Measurements from ENCODE around the gene ATP10A. TPM values are rescaled to one million over a fixed set of nuclear protein-coding genes. Genes with fewer than 3 reads are reported as not detected.

Gene ATP10A
- polyA plus RNA-seq, 1 experiment = 3.5 TPM

DNA sequence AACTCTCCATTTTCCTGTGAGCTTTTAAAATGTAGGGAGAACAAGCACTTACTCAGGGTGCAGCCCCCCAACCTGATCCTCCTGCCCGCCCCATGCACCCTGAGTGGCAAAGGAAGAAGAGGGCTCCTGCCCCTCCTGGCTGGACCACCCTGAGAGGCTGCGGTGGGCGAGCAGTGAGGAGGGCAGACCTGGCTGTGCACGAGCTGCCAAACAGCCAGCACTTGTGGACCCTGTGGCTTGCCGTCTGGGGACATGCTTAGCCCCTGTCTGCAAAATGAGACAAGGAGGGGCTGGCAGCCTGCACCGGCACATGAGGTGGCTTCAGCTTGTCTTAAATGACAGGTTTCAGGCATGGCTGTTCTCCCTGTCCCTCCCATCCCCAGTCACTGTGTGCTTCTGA is 18.6 kb downstream of the ATP10A start:
- POLR2A ChIA-PET = no interaction called here
- no peaks in the 10 kb centered on the region for H3K9me3 ChIP-seq (ENCODE audit: control insufficient read depth, insufficient read depth, low read length)
- TF ChIP-seq, protein P1, sequence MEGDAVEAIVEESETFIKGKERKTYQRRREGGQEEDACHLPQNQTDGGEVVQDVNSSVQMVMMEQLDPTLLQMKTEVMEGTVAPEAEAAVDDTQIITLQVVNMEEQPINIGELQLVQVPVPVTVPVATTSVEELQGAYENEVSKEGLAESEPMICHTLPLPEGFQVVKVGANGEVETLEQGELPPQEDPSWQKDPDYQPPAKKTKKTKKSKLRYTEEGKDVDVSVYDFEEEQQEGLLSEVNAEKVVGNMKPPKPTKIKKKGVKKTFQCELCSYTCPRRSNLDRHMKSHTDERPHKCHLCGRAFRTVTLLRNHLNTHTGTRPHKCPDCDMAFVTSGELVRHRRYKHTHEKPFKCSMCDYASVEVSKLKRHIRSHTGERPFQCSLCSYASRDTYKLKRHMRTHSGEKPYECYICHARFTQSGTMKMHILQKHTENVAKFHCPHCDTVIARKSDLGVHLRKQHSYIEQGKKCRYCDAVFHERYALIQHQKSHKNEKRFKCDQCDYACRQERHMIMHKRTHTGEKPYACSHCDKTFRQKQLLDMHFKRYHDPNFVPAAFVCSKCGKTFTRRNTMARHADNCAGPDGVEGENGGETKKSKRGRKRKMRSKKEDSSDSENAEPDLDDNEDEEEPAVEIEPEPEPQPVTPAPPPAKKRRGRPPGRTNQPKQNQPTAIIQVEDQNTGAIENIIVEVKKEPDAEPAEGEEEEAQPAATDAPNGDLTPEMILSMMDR (IDR thresholded peaks at IDR 0.05; ENCODE audit: low read depth, low read length) = no peak
- no peaks in the 10 kb centered on the region for H3K27me3 ChIP-seq (ENCODE audit: control insufficient read depth, insufficient read depth, low read length)
- CTCF ChIA-PET = interaction anchor here (0.6 kb wide), 1 partner anchor 29 kb away, joined by 3 read pairs; no protein-coding TSS in a partner anchor
- no peak overlapping the region for H3K27ac ChIP-seq (ENCODE audit: low read depth, low read length)
- H3K4me3 ChIP-seq (ENCODE audit: low read depth, low read length) = no peak overlapping the region
- no peak for DNase-seq (ENCODE audit: low read depth, low spot score)

DNA sequence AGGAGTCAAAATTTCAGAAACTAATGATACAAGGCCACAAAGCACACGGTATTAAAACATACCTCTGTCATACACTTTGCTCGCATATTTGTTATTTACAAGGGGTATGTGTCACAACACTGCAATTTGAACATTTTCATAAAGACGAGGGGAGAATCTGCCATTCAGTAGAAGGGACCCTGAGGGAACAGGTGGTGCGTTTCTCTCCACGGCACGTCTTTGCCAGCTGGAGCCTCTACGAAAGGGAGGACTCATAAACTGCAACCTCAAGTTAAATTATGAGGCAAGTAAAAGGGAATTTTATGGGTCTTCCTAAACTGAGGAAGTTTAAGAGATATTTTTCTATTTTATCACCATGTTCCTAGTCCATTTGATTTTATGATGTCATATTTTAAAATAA is 19.1 kb downstream of the ATP10A start:
- H3K27ac ChIP-seq (ENCODE audit: low read depth, low read length) = no peak overlapping the region
- POLR2A ChIA-PET = no interaction called here
- no peaks in the 10 kb centered on the region for H3K9me3 ChIP-seq (ENCODE audit: control insufficient read depth, insufficient read depth, low read length)
- CTCF ChIA-PET = interaction anchor here (0.6 kb wide), 1 partner anchor 29 kb away, joined by 3 read pairs; no protein-coding TSS in a partner anchor
- no peak overlapping the region for H3K4me3 ChIP-seq (ENCODE audit: low read depth, low read length)
- no peak for DNase-seq (ENCODE audit: low read depth, low spot score)
- TF ChIP-seq, protein P1 (IDR thresholded peaks at IDR 0.05; ENCODE audit: low read depth, low read length) = no peak
- no peaks in the 10 kb centered on the region for H3K27me3 ChIP-seq (ENCODE audit: control insufficient read depth, insufficient read depth, low read length)

DNA sequence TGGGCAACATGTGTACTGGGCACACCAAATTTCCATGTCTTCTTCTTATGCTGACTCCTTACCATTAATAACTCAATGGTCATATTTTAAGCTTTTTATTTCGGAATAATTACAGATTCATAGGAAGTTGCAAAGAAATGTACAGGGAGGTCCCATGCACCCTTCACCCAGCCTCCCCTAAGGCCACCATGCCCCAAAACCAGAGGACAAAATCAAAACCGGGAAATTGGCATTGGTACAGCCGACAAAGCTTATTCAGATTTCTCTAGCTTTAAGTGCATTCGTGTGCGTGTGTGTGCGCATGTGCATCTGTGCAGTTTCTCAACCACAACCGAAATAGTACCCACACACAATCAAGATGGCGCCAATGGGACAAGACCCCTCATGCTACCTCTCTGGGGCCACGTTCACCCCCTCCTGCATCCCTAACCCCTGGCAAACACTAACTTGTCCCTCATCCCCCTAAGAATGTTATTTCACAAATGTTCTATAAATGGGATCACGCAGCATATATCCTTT is 23.4 kb downstream of the ATP10A start:
- no peak overlapping the region for H3K27ac ChIP-seq (ENCODE audit: low read depth, low read length)
- no peaks in the 10 kb centered on the region for H3K9me3 ChIP-seq (ENCODE audit: control insufficient read depth, insufficient read depth, low read length)
- CTCF ChIA-PET = no interaction called here
- TF ChIP-seq, protein P1 (IDR thresholded peaks at IDR 0.05; ENCODE audit: low read depth, low read length) = no peak
- POLR2A ChIA-PET = no interaction called here
- H3K4me3 ChIP-seq (ENCODE audit: low read depth, low read length) = no peak overlapping the region
- DNase-seq (ENCODE audit: low read depth, low spot score) = no peak
- no peaks in the 10 kb centered on the region for H3K27me3 ChIP-seq (ENCODE audit: control insufficient read depth, insufficient read depth, low read length)

DNA sequence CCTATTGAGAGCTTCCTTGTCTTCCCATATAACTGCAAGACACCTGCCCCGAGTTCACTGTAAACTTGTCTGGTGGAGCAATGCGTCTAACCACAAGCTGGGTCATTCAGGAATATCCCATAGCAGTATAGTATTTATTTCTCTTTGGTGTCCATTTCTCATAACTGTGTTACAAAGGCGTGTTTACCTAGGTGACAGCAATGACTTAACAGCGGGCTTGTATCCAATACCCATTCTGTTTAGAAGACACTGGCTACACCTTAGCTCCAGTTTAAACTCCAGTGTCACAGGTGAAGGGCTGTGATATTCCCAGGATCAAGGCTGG is 24.3 kb downstream of the ATP10A start:
- no peak for DNase-seq (ENCODE audit: low read depth, low spot score)
- POLR2A ChIA-PET = no interaction called here
- CTCF ChIA-PET = no interaction called here
- H3K4me3 ChIP-seq (ENCODE audit: low read depth, low read length) = no peak overlapping the region
- no peaks in the 10 kb centered on the region for H3K27me3 ChIP-seq (ENCODE audit: control insufficient read depth, insufficient read depth, low read length)
- H3K27ac ChIP-seq (ENCODE audit: low read depth, low read length) = no peak overlapping the region
- TF ChIP-seq, protein P1 (IDR thresholded peaks at IDR 0.05; ENCODE audit: low read depth, low read length) = no peak
- no peaks in the 10 kb centered on the region for H3K9me3 ChIP-seq (ENCODE audit: control insufficient read depth, insufficient read depth, low read length)

DNA sequence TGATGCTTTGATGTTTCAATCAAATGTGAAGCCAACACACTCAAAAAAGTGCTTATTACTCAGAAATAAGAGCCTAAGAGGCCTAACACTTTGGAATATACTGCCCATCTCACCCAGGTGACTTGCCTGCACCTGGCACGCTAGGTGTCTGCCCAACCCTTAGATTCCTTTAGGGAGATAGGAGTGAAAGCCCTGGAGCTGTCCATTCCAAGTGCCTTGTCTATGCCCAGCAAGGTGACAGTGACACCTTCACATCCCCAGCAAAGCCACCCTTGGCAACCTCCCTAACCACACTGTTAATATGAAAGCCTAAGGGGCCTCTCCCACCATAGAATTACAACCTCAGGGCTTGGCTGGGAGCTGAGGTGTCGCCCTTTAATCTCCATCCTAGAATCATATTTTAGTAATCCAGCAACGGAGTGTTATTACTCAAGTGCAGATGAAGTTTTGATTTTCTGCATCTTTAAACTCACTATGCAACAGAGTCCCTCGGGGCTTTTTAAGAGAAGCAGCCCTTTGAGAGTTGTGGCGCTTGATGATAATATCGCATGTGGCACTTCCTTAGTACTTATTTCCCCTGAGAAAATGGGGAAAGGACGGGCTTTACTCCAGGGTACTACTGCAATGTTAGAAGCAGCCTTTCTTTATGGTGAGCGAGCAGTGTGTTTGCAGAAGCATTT is 24.8 kb downstream of the ATP10A start:
- ChIA-PET CTCF (no interaction called here), POLR2A (no interaction called here)
- Histone ChIP-seq H3K27me3 (ENCODE audit: control insufficient read depth, insufficient read depth, low read length) (no peaks in the 10 kb centered on the region), H3K9me3 (ENCODE audit: control insufficient read depth, insufficient read depth, low read length) (no peaks in the 10 kb centered on the region), H3K27ac (ENCODE audit: low read depth, low read length) (no peak overlapping the region), H3K4me3 (ENCODE audit: low read depth, low read length) (no peak overlapping the region)
- no peak for DNase-seq (ENCODE audit: low read depth, low spot score)
- TF ChIP-seq, protein P1 (IDR thresholded peaks at IDR 0.05; ENCODE audit: low read depth, low read length) = no peak

All from AG04450 (cell line).